Tibial artery (tissue), 4 donors: ENCODE data around the gene ABCF3.

ENCODE experiments used
- DNase-seq, 2 donors: peaks; one replicate each; pipeline ENCODE4 v3.0.0-alpha.2; 2019
- H3K27ac ChIP-seq, 2 donors: fragments of 200-600 bp; sonication (generic) in 1 of 2; 1 replicate in 1 of 2; 2 replicates in 1 of 2; pipeline ENCODE4 v1.5.1; 2018 to 2019; ENCODE audit warnings: mild to moderate bottlenecking in 1 of 2
- H3K27me3 ChIP-seq, 2 donors: fragments of 200-600 bp; sonication (generic) in 1 of 2; one replicate each; pipeline versions ENCODE4 v1.5.1 to v1.6.0; 2016 to 2019
- H3K36me3 ChIP-seq, 3 donors: fragments of 200-600 bp; sonication (generic) in 2 of 3; one replicate each; pipeline ENCODE4 v1.5.1; 2016 to 2019; ENCODE audit warnings: mild to moderate bottlenecking in 2 of 3
- H3K4me1 ChIP-seq, 4 donors: fragments of 200-600 bp; sonication (generic) in 2 of 4; 1 replicate in 3 of 4; 2 replicates in 1 of 4; pipeline ENCODE4 v1.5.1; 2016 to 2019
- H3K4me3 ChIP-seq, 2 donors: fragments of 200-600 bp; sonication (generic) in 1 of 2; 1 replicate in 1 of 2; 2 replicates in 1 of 2; pipeline ENCODE4 v1.5.1; 2018 to 2019; ENCODE audit warnings: mild to moderate bottlenecking in 2 of 2
- H3K9me3 ChIP-seq, 3 donors: fragments of 200-600 bp; sonication (generic) in 1 of 3; one replicate each; pipeline ENCODE4 v1.5.1; 2016 to 2019
- intact Hi-C: fragments of 100-400 bp; cut with DNase I; formaldehyde crosslinking; loops from one replicate; pipeline ENCODE4 v1.15.0; 2023; ENCODE audit warnings: low total_unique reads
- TF ChIP-seq, protein P1 (sequence below), 2 experiments: fragments of 200-600 bp in 1 of 2; fragments of 450-650 bp in 1 of 2; IDR thresholded peaks; one replicate each; pipeline ENCODE4 v1.5.1; 2017 to 2019; ENCODE audit warnings: antibody characterized with exemption in 2 of 2, mild to moderate bottlenecking in 1 of 2, moderate library complexity in 1 of 2

The ABCF3 gene

DNA sequence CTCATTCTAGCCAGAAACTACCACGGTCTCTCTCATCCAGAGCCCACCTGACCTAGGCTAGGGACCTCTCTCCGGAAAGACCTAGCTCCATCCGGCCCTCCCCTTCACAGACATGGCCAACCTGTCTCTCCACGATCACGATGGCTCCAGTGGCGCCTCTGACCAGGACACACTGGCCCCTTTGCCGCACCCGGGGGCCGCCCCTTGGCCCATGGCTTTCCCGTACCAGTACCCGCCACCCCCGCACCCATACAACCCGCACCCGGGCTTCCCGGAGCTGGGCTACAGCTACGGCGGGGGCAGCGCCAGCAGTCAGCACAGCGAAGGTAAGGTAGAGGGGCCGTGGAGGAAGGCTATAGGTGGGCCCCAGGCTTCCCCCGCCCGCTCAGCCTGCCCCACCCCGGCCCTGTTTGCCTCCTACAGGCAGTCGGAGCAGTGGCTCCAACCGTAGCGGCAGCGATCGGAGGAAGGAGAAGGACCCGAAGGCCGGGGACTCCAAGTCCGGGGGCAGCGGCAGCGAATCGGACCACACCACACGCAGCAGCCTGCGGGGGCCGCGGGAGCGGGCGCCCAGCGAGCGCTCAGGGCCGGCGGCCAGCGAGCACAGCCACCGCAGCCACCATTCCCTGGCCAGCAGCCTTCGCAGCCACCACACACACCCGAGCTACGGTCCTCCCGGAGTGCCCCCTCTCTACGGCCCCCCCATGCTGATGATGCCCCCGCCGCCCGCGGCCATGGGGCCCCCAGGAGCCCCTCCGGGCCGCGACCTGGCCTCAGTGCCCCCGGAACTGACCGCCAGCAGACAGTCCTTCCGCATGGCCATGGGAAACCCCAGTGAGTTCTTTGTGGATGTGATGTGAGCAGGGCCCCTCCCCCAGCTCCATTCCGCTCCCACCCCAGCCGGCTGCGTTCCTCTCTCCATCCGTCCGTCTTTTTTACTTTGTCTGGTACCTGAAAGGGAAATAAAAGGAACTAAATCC is 15.8 kb upstream of the ABCF3 start:
- Histone ChIP-seq H3K4me3 (no peak overlapping the region), H3K36me3 (peaks cover 57 to 81% (median 68%) of the 10 kb centered on the region in 3 donors), H3K4me1 (peaks cover 0 to 7% (median 4%) of the 10 kb centered on the region in 4 donors), H3K9me3 (no peaks in the 10 kb centered on the region), H3K27me3 (no peaks in the 10 kb centered on the region), H3K27ac (no peak overlapping the region)
- intact Hi-C loops, result no loop called here
- TF ChIP-seq, protein P1, sequence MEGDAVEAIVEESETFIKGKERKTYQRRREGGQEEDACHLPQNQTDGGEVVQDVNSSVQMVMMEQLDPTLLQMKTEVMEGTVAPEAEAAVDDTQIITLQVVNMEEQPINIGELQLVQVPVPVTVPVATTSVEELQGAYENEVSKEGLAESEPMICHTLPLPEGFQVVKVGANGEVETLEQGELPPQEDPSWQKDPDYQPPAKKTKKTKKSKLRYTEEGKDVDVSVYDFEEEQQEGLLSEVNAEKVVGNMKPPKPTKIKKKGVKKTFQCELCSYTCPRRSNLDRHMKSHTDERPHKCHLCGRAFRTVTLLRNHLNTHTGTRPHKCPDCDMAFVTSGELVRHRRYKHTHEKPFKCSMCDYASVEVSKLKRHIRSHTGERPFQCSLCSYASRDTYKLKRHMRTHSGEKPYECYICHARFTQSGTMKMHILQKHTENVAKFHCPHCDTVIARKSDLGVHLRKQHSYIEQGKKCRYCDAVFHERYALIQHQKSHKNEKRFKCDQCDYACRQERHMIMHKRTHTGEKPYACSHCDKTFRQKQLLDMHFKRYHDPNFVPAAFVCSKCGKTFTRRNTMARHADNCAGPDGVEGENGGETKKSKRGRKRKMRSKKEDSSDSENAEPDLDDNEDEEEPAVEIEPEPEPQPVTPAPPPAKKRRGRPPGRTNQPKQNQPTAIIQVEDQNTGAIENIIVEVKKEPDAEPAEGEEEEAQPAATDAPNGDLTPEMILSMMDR (IDR thresholded peaks at IDR 0.05), result no peak
- no peak for DNase-seq

DNA sequence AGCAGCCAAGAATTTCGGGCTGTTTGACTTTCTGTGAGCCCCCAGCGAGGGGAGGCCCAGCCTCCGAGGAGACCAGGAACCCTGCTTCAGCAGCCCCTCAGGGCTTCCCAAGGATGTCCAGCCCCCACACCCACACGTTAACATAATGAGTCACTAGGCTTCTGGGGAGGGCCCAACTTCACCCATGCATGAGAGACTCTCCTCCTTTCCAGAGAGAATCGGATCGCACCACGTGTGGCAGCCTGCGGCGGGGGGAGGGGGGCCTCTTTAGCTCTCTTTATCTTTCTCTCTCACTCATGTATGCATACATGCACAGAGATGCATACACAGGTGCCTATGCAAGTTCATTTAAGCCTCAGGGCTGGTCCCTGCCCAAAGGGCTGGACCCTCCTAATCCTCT is 14.4 kb upstream of the ABCF3 start:
- peaks cover 0 to 20% (median 14%) of the 10 kb centered on the region in 4 donors for H3K4me1 ChIP-seq
- no peak for DNase-seq
- peaks cover 43 to 67% (median 54%) of the 10 kb centered on the region in 3 donors for H3K36me3 ChIP-seq
- no peaks in the 10 kb centered on the region for H3K27me3 ChIP-seq
- H3K9me3 ChIP-seq, result no peaks in the 10 kb centered on the region
- intact Hi-C loops, result no loop called here
- TF ChIP-seq, protein P1 (IDR thresholded peaks at IDR 0.05), result no peak
- no peak overlapping the region for H3K4me3 ChIP-seq
- H3K27ac ChIP-seq, result no peak overlapping the region

DNA sequence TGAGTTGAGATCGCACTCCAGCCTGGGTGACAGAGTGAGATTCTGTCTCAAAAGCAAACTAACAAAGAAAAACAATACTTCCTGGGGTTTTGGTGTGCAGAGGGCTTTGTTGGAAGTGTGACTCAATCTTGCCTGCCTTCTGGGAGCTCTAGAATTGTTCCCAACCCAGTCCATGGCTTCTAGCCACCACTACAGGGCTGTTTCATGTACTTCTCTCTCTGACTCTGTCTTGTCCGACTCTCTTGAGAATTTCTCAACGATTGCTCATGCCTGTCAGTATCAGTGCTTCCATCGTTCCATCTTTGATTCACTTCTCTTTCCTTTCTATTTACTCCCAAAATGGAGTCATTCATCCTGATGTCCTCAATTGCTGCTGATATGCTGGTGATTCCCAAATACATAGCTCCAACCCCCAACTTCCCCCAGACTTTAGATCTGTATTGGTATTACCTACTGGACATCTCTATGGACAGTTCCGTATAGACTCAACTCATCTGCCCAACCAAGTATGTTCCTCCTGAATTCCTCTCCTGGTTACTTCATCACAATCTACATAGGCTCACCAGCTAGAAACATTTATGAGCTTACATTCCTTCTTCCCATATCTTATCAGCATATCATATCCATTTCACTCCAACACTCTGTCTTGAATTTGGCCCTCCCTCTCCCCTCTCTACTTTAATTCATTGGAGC is 13.2 kb upstream of the ABCF3 start:
- TF ChIP-seq, protein P1 (IDR thresholded peaks at IDR 0.05), result no peak
- Histone ChIP-seq H3K9me3 (no peaks in the 10 kb centered on the region), H3K4me1 (peaks cover 0 to 32% (median 26%) of the 10 kb centered on the region in 4 donors), H3K36me3 (peaks cover 37 to 65% (median 53%) of the 10 kb centered on the region in 3 donors), H3K27me3 (no peaks in the 10 kb centered on the region), H3K4me3 (no peak overlapping the region), H3K27ac (peak overlapping the region in 1 of 2 donors; percentile 70)
- intact Hi-C loops, result no loop called here
- DNase-seq, result no peak

DNA sequence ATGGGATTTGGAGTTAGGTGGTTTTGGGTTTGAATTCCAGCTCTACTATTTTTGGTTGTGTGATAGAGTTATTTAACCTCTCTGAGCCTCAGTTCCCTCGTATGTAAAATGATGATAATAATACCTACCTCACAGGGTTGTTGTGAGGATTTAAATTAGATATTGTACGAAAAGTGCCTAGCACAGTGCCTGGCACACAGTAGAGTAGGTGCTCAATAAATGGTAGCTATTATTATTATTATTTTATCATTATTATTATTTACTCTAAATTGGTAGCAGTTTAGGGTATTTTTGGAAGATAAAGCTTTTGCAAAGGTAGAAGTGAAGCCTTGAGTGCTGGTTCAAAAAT is 12.7 kb upstream of the ABCF3 start:
- TF ChIP-seq, protein P1 (IDR thresholded peaks at IDR 0.05), result no peak
- H3K9me3 ChIP-seq, result no peaks in the 10 kb centered on the region
- DNase-seq, result no peak
- peaks cover 0 to 37% (median 28%) of the 10 kb centered on the region in 4 donors for H3K4me1 ChIP-seq
- intact Hi-C loops, result no loop called here
- H3K4me3 ChIP-seq, result no peak overlapping the region
- peak overlapping the region in 1 of 2 donors; percentile 70 for H3K27ac ChIP-seq
- H3K27me3 ChIP-seq, result no peaks in the 10 kb centered on the region
- H3K36me3 ChIP-seq, result peaks cover 37 to 65% (median 53%) of the 10 kb centered on the region in 3 donors

DNA sequence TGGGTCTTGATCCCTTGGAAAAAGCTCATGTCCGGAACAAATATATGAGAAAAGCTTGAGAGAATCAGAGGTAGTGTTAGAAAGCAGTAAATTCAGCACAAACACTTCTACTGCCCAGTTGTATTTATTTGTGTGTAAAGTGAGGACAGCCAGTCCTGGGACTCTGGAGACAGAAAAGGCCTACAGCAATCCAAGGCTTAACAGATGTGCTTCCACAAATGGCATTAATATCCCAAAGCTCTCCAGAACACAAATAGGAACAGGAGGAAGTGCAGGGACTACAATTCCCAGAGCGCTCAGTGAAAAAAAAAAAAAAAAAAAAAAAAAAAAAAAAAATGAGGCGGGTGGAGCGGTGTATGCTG is 11.7 kb upstream of the ABCF3 start:
- Histone ChIP-seq H3K4me1 (peaks cover 0 to 37% (median 28%) of the 10 kb centered on the region in 4 donors), H3K36me3 (peaks cover 40 to 65% (median 53%) of the 10 kb centered on the region in 3 donors), H3K27ac (peak overlapping the region; percentile 56 to 70), H3K27me3 (no peaks in the 10 kb centered on the region), H3K9me3 (no peaks in the 10 kb centered on the region), H3K4me3 (no peak overlapping the region)
- TF ChIP-seq, protein P1 (IDR thresholded peaks at IDR 0.05), result no peak
- intact Hi-C loops, result loop anchor here (2.0 kb wide), 2 partner anchors 19 to 75 kb away; partner anchors contain the start of genes ALG3, DVL3 and EEF1AKMT4
- DNase-seq, result no peak
